Raji (cell line): Measurements from ENCODE around the gene UGT1A7.

ENCODE experiments used
- POLR2A ChIP-seq: IDR thresholded peaks from 2 replicates; pipeline ENCODE4 v1.6.1; 2011; ENCODE audit warnings: low read depth, low read length, control low read depth; ENCODE audit not compliant: insufficient read depth

UGT1A7 gene

DNA sequence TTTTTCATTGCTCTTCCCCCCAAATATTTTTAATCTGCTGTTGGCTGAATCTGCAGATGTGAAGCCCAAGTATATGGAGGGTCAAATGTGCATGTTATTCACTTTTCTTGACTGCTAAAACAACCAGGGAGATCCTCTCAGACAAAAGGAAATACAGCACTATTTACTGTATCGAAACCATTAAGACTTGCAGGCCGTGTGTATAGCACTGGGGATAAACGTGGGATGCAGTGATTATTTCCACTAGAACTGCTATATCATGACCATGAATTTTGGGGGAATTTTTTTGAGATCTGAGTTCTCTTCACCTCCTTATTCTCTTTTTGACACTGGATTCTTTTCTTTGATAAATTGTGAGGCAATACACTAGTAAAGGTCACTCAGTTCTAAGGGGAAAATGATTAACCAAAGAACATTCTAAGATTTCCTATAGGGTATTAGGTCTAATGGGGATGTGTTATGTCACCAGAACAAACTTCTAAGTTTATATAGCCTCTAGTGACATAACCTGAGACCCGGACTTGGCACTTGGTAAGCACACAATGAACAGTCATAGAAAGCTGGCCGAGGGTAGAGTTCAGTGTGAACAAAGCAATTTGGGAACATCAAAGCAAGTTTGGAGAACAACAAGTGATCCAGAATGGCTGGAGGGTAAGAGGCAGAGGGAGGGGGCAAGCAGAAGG, 63.5 kb downstream of the UGT1A7 start:
- no peak for TF ChIP-seq POLR2A

DNA sequence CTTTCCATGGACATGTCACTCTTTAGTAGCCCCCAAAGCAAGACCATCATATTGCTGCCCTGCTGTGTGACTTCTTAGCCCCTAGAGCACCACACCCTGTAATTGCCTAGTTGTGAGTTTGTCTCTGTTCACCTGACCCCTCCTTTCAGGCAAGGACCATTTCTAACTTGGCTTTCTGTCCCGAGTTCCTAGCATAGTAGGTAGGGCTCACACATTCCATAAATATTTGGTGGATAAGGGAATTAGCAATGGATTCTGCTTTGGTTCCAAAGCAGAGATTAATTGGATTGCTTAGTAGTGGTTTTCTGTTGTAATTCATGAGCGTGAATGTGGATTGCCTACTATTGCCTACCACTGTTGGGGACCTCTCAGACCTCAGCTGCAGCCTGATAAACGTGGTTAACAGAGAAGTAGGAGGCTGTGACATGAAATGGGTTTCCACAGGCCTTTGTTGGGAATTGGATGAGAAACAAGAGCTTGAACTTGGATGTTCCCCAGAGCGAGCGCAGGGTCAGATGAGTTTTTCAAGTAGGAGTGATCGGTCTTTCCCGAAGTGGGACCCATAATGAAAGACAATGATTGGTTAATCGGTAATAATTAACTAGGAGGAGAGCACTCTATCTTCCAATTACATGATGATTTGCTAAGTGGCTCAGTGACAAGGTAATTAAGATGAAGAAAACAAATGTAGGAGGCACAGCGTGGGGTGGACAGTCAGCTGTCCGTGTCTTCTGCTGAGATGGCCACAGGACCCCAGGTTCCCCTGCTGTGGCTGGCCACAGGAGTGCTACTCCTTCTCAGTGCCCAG, 65.0 kb downstream of the UGT1A7 start:
- no peak for TF ChIP-seq POLR2A

DNA sequence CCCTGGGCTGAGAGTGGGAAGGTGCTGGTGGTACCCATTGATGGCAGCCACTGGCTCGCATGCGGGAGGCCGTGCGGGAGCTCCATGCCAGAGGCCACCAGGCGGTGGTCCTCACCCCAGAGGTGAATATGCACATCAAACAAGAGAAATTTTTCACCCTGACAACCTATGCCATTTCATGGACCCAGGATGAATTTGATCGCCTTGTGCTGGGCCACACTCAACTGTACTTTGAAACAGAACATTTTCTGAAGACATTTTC, 65.5 kb downstream of the UGT1A7 start:
- TF ChIP-seq POLR2A, result no peak

DNA sequence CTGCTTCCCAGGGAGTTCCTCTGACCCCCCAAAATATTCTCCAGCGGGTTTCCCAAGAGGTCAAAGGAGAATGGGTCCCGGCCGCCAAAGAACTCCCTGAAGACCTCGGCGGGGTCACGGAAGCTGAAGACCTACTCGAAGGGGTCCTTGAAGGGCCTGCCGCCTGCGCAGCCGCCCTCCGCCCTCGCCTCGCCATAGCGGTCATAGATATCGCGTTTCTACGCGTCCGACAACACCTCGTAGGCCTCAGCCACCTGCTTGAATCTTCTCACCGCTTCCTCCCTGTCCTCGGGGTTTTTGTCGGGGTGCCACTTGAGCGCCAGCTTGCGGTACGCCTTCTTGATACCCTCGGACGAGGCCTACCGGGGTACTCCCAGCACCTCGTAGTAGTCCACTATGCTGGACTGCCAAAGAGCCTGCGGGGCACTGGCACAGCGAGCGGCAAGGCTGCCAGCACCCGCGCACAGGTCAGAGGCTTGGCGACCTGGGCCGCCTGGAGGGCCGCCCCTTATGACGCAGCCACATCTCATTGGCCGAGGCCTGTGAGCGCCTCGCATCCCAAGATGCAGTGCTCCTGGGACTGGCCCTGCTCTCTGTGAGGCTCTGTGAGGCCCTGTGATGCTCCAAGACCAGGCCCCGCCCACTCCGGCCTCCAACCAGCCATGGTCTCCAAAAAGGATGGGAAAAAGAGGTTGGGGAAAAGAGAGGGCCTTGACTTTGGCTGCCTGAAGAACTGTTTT, 73.3 kb downstream of the UGT1A7 start:
- TF ChIP-seq POLR2A, result no peak

DNA sequence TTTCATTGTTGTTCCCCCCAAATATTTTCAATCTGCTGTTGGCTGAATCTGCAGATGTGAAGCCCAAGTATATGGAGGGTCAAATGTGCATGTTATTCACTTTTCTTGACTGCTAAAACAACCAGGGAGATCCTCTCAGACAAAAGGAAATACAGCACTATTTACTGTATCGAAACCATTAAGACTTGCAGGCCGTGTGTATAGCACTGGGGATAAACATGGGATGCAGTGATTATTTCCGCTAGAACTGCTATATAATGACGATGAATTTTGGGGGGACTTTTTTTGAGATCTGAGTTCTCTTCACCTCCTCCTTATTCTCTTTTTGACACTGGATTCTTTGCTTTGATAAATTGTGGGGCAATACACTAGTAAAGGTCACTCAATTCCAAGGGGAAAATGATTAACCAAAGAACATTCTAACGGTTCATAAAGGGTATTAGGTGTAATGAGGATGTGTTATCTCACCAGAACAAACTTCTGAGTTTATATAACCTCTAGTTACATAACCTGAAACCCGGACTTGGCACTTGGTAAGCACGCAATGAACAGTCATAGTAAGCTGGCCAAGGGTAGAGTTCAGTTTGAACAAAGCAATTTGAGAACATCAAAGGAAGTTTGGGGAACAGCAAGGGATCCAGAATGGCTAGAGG, 74.9 kb downstream of the UGT1A7 start:
- no peak for TF ChIP-seq POLR2A

DNA sequence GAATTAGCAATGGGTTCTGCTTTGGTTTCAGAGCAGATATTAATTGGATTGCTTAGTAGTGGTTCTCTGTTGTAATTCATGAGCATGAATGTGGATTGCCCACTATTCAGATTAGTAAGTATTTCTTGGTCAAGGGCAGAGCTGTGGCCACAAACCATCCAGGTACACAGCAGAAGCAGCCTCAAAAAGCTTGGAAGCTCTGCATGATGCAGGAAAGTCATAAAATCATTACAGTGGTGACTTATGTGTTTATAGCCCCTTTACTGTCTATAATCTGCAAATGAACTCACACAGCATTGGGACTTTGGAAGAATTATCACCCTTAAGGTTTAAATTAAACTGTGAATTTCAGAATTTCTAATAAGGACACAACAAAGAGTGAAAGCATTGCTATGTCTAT, 76.4 kb downstream of the UGT1A7 start:
- TF ChIP-seq POLR2A, result no peak

DNA sequence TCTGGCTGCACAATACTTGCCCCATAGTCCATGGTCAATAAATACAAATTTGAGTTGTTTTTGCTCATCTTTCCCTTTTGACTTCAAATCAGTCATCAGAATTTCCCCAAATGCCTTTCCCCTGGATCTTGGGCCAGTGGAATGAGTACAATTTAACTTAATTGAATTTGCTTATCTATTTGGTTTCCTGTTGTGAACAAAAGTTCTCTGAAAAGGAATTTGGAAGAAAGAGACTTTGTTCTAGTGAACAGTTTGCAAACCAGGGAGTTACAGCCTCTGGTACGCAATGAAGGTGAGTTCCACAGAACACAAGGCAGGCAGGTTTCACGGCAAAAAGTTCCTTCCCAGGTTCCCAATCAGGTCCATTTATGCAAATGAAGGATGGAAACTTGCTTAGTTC, 77.1 kb downstream of the UGT1A7 start:
- no peak for TF ChIP-seq POLR2A

DNA sequence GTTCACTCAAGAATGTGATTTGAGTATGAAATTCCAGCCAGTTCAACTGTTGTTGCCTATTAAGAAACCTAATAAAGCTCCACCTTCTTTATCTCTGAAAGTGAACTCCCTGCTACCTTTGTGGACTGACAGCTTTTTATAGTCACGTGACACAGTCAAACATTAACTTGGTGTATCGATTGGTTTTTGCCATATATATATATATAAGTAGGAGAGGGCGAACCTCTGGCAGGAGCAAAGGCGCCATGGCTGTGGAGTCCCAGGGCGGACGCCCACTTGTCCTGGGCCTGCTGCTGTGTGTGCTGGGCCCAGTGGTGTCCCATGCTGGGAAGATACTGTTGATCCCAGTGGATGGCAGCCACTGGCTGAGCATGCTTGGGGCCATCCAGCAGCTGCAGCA, 78.3 kb downstream of the UGT1A7 start, which contains the start of gene UGT1A1:
TSS of gene UGT1A1 (plus strand) at position 228 of the 400 bp plus-strand sequence. CDS start at position 246, 18 bp downstream.
- no peak for TF ChIP-seq POLR2A

DNA sequence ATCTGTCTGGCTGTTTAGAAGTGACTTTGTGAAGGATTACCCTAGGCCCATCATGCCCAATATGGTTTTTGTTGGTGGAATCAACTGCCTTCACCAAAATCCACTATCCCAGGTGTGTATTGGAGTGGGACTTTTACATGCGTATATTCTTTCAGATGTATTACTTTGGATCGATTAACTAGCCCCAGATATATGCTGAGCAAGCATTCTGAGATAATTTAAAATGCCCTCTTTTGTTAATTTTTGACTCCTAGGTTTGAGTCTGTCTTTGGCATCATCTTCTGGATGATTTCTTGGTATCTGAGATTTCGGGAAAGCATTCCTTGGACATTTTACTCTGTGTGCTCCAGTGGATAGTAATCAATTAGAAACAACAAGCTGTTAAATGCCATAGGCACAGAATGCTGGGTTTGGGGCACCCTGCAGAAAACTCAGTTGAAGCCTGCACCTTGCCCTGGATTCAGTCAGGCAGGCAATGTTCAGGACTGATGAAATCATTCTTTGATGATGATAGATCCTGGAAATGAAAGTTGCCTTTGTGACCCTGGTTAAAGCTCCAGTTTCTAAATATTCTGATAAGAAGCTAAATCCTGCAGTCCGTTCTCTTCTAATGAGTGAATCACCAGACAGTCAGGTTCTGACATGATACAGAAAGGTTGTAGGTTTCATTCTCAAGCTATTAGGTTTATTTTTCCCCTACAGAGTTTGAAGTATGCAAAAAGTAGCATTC, 79.5 kb downstream of the UGT1A7 start:
- TF ChIP-seq POLR2A, result no peak

DNA sequence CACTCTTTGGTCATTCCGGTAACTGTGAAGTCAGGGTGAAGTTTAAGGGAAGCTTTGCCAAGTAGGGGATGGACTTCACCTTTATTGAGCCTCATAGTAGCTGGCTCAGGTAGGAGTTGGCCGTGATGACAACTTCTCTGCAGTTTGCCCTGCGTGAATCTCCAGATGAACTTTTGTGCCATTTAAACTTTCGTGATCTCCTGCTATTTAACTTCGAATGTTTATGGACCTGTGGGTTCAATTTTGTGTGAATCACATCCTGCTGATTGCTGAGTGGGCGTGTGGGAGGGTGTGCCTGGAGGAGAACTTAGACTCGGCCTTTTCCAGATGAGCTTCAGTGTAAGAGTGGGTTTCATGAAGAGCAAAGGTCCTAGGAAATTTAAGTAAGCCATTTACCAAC, 82.6 kb downstream of the UGT1A7 start:
- no peak for TF ChIP-seq POLR2A

DNA sequence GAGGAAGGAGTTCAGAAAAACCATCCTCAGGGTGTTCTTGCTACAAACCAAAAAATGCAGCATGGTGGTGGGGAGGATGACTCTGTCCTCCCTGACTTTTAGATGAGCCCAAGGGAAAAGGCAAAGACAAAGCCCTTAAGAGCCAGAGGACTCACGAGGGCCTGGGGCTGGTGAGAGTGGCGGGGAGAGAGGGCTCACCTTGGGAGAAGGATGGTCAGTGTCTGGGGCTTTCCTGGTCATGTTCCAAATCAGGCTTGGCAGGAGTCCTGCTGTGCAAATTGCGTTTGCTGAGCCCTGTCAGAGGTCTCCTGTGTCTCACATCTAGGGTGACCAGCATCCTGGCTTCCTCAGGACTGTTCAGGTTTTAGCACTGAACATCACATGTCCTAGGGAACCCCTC, 83.1 kb downstream of the UGT1A7 start:
- no peak for TF ChIP-seq POLR2A

DNA sequence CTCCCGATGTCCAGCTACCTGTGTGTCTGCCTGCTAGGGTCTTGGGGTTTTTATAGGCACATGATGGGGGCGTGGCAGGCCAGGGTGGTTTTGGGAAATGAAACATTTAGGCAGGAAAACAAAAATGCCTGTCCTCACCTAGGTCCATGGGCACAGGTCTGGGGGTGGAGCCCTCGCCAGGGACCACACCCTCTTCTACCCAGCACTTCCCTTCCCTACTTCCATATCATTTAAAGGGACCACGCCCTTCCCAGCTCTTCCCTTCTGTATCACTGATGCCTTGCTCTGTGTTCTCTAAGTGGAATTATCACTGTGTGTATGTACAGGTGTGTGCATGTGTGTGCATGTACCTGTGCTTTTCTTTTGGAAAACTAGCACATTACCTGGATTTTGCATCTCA, 84.7 kb downstream of the UGT1A7 start:
- no peak for TF ChIP-seq POLR2A

DNA sequence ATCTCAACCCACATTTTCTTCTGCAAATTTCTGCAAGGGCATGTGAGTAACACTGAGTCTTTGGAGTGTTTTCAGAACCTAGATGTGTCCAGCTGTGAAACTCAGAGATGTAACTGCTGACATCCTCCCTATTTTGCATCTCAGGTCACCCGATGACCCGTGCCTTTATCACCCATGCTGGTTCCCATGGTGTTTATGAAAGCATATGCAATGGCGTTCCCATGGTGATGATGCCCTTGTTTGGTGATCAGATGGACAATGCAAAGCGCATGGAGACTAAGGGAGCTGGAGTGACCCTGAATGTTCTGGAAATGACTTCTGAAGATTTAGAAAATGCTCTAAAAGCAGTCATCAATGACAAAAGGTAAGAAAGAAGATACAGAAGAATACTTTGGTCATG, 86.4 kb downstream of the UGT1A7 start:
- TF ChIP-seq POLR2A, result no peak

DNA sequence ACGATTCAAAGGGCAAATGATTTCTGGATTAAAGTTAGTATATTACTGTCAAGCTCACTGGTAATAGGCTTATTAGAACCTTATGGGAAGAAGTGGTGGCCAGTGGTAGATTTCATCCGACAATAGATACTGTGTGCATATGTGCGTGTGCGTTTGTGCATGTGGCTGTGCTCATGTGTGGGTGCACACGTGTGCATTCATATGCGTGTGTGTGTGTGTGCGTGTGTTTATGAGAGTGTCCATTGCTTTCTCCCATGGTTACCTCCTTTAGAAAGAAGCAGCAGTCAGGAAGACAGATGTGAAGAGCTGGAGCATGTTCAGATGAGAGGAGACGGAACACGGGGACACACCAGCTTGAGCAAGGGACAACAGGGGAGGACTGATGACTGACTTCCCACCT, 87.6 kb downstream of the UGT1A7 start:
- TF ChIP-seq POLR2A, result no peak

DNA sequence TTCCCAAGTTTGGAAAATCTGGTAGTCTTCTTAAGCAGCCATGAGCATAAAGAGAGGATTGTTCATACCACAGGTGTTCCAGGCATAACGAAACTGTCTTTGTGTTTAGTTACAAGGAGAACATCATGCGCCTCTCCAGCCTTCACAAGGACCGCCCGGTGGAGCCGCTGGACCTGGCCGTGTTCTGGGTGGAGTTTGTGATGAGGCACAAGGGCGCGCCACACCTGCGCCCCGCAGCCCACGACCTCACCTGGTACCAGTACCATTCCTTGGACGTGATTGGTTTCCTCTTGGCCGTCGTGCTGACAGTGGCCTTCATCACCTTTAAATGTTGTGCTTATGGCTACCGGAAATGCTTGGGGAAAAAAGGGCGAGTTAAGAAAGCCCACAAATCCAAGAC, 90.5 kb downstream of the UGT1A7 start:
- TF ChIP-seq POLR2A, result no peak
